Astrocyte of the spinal cord (primary cell): ENCODE measurements around the gene MAP3K3.
A peak's percentile ranks its signal among the peaks of the same experiment; 100 is the strongest.

Source experiments
- DNase-seq: peaks from one replicate; pipeline ENCODE4 v3.0.0; 2011; ENCODE audit warnings: low read depth, low spot score
- H3K4me3 ChIP-seq: 2 replicates; pipeline ENCODE4 v1.5.1; 2011; ENCODE audit warnings: low read depth, mild to moderate bottlenecking, low read length, moderate library complexity
- CTCF ChIP-seq: IDR thresholded peaks from 2 replicates; pipeline ENCODE4 v1.5.1; 2012; ENCODE audit warnings: low read depth, mild to moderate bottlenecking, low read length, inconsistent platforms
- in situ Hi-C: cut with HindIII; loops from 2 replicates; pipeline ENCODE4 v1.10.0; 2017; ENCODE audit warnings: low sequenced_read_pairs

The MAP3K3 gene

DNA sequence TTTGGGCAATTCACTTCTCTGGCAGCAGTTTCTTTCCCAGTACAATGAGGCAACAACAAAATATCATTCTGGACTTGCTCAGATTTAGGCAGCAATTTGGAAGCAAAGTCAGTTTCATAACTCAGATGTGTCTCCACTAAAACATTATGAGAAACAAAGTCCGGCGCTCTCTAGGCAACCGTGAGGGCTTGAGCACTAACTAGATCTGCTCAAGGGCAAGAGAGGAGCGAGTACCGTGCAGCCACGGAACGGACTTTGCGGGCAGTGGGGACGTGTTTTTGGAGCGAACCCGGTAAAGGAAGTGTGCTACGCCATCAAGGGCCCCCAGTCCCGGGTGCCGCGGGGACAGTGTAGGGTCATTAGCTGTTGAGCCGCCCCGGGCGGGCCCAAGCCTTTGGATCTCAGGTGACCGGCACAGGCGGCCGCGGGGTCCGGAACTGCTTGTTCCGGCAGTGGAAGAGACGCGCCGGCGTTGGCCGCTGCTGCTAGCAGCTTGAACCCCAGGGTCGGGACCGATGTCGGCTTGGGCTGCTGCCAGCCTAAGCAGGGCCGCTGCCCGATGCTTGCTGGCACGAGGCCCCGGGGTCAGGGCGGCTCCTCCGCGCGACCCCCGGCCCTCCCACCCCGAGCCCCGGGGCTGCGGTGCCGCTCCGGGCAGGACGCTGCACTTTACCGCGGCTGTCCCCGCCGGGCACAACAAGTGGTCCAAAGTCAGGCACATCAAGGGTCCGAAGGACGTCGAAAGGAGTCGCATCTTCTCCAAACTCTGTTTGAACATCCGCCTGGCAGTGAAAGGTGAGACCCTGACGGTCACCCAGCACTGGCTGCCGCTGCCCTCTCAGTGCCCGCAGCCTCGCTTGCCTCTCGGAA is 21.4 kb upstream of the MAP3K3 start, which contains the start of gene TACO1:
TACO1 (plus strand) TSS at position 327 of the 870 bp plus-strand sequence; CDS start at position 516, 189 bp downstream.
- TF ChIP-seq CTCF: no peak
- in situ Hi-C loops: no loop called here
- peak within 1 kb of the TSS; percentile 94 for H3K4me3 ChIP-seq
- peak; percentile 86 for DNase-seq

DNA sequence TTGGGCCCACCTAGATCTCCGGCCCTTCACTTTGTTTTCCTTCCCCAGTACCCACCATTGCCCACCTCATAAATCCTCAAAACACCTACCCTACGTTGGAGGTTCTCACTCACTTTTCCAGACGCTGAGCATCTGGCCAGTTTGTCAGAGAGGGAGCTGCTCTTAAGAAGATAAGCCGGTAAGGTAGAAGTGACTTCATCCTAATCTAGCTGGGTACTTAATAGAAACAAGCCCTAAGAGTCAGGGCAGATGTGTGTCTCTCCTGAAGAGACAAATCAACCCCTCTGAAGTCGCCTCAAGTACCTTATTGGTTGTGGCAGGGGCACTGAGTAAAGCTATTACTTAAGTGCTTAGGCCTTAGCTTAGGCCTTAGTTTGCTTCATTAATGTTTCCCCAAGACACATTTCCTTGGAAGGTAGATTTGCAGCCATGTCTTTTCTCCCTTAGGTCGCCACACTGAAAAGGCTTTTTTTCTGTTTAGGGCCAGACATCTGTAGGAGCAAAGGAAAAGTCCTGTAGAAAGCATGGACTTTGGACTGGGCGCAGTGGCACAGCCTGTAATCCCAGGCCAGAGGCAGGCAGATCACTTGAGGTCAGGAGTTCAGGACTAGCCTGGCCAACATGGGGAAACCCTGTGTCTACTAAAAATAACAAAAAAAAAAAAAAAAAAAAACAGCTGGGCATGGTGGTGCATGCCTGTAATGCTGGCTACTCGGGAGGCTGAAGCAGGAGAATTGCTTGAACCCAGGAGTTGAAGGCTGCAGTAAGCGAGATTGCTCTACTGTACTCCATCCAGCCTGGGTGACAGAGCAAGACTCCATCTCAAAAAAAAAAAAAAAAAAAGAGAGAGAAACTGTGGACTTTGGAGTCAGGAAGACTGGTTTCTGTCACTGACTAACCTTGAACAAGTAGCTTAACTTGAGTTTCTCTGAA is 20.5 kb upstream of the MAP3K3 start:
- DNase-seq: peak; percentile 17
- no peak for TF ChIP-seq CTCF

DNA sequence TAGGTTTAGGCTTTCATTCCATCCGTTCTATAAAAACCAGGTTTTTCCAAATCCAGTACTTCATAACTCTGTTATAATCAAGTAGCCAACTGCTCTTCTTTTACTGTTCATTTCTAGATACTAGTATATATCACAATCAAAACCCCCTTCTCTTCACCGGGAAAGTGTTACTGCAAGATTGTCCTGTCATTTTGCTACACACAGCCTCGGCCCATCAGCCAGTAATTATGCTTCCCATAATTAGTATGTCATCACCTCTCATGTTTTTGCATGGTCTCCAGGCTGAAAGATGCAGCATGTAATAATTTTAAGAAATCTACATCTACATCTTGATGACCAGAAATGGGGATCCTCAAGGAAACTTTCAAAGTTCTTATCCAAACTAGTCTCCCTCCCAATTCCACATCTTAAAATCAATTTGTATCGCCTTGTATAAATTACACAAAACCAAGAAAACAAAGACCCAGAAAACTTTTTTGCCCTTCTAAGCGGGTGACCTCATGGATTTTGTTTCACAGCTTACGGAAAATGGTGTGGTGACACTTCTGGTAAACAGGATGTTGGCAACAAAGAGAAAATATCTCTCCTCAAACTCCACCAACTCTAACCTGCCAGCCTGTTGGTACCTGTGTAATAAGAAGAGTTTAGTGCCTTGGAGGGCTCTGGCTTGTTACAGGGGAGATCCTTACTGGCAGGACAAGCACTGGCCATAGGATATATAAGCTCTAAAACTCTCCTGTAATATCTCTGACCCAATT is 12.2 kb upstream of the MAP3K3 start:
- no peak overlapping the region for H3K4me3 ChIP-seq
- in situ Hi-C loops: no loop called here
- TF ChIP-seq CTCF: no peak
- no peak for DNase-seq

More for the DNA sequence above, 20.5 kb upstream of the MAP3K3 start:
- in situ Hi-C loops: no loop called here
- peak overlapping the region; percentile 94 for H3K4me3 ChIP-seq

DNA sequence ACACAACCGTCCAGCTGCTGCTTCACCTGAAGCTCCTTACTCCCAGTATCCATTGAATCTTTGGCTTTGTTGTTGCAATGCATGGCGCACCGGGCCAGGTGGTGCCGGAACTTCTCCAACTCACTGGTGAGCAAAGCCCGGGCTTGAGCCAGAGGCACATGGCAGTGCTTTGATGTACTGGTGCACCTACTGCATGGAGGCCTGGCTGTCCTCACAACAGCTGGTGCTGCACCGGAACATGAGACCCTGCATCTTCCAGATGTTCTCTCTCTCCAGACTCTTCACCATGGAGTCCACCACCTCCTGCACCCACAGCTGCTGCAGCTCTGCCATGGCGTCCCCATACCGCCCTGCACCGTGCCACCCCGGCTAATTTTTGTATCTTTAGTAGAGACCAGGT is 11.4 kb upstream of the MAP3K3 start:
- no peak for DNase-seq
- in situ Hi-C loops: no loop called here
- H3K4me3 ChIP-seq: no peak overlapping the region
- TF ChIP-seq CTCF: no peak

DNA sequence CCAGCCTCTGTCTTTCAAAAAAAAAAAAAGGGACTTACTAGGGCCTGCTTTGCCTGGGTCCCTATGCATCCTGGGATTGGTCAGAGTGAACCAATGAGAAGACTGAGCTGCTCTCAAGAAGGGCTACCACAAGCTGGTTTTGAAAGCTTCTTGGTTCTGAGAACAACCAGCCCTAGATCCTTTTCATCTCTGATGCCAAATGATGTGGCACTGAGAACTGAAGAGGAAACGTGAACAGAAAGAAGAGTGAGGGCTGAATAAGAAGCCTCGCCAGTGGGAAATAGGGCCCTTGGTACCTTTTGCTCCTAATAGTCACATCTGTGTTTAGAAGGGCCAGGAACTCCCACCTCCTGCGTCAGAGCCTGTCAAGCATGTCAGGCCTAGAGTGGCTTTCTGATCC is 10.9 kb upstream of the MAP3K3 start:
- H3K4me3 ChIP-seq: no peak overlapping the region
- no peak for DNase-seq
- in situ Hi-C loops: no loop called here
- no peak for TF ChIP-seq CTCF

DNA sequence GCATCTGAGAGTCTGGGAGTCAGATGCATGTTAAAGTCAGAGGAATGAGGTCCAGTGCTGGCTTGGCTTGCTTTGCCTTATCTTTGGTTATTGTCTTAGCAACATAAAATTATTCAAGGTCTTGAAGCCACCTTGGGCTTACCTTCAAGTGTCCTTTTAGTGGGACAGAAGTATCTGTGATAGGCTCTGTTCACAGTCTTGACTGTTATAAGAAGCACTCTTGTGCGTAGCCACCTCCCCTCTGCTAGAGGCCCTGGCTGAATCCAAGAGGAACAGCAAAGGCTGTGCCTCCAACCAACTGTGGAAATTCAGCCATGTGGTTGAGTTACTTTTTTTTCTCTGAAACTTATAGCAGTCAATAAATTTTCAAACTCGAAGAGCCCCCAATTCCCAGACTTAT is 8.6 kb upstream of the MAP3K3 start:
- no peak overlapping the region for H3K4me3 ChIP-seq
- no peak for TF ChIP-seq CTCF
- no peak for DNase-seq
- in situ Hi-C loops: no loop called here
